ENCODE results near the gene PCCA.

The PCCA gene

GRCh38 chr13:100506600-100507422 is 417.9 kb downstream of the PCCA start:
- no peak for DNase-seq (ENCODE audit: low spot score)
- TF ChIP-seq, protein P1, sequence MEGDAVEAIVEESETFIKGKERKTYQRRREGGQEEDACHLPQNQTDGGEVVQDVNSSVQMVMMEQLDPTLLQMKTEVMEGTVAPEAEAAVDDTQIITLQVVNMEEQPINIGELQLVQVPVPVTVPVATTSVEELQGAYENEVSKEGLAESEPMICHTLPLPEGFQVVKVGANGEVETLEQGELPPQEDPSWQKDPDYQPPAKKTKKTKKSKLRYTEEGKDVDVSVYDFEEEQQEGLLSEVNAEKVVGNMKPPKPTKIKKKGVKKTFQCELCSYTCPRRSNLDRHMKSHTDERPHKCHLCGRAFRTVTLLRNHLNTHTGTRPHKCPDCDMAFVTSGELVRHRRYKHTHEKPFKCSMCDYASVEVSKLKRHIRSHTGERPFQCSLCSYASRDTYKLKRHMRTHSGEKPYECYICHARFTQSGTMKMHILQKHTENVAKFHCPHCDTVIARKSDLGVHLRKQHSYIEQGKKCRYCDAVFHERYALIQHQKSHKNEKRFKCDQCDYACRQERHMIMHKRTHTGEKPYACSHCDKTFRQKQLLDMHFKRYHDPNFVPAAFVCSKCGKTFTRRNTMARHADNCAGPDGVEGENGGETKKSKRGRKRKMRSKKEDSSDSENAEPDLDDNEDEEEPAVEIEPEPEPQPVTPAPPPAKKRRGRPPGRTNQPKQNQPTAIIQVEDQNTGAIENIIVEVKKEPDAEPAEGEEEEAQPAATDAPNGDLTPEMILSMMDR (IDR thresholded peaks at IDR 0.05; ENCODE audit: extremely low read depth, insufficient read depth, missing control alignments), result no peak
- in situ Hi-C loops (cut with MboI; ENCODE audit: low pct_unique_long_range_greater_than_20kb, low sequenced_read_pairs, unreplicated experiment), result loop anchor here (25.0 kb wide), 1 partner anchor 520 kb away; the partner anchor contains the start of gene ZIC2

GRCh38 chr13:100508455-100508854 is 419.6 kb downstream of the PCCA start:
- no peak for DNase-seq (ENCODE audit: low spot score)
- in situ Hi-C loops (cut with MboI; ENCODE audit: low pct_unique_long_range_greater_than_20kb, low sequenced_read_pairs, unreplicated experiment), result loop anchor here (25.0 kb wide), 1 partner anchor 521 kb away; the partner anchor contains the start of gene ZIC2
- TF ChIP-seq, protein P1 (IDR thresholded peaks at IDR 0.05; ENCODE audit: extremely low read depth, insufficient read depth, missing control alignments), result no peak

DNA sequence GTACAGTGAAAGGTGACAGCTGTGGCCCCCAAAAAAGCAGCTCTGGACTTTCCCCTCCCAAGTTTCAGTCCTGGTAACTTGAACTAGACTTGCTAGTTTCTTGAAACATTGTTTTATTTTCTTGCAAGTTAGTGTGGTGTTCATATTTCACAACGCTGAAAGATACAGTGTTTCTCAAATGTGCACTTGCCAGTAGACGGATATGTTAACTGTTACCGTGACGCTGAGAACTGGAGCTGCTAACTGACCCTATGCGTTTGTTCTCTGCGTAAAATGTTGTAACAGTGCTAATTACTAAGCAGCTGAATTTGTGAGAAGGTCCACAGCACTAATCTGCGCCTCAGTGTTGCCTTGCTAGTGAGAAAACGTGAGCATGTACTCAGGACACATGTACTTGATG is 420.1 kb downstream of the PCCA start:
- in situ Hi-C loops (cut with MboI; ENCODE audit: low pct_unique_long_range_greater_than_20kb, low sequenced_read_pairs, unreplicated experiment), result loop anchor here (25.0 kb wide), 1 partner anchor 522 kb away; the partner anchor contains the start of gene ZIC2
- DNase-seq (ENCODE audit: low spot score), result no peak
- TF ChIP-seq, protein P1 (IDR thresholded peaks at IDR 0.05; ENCODE audit: extremely low read depth, insufficient read depth, missing control alignments), result no peak

DNA sequence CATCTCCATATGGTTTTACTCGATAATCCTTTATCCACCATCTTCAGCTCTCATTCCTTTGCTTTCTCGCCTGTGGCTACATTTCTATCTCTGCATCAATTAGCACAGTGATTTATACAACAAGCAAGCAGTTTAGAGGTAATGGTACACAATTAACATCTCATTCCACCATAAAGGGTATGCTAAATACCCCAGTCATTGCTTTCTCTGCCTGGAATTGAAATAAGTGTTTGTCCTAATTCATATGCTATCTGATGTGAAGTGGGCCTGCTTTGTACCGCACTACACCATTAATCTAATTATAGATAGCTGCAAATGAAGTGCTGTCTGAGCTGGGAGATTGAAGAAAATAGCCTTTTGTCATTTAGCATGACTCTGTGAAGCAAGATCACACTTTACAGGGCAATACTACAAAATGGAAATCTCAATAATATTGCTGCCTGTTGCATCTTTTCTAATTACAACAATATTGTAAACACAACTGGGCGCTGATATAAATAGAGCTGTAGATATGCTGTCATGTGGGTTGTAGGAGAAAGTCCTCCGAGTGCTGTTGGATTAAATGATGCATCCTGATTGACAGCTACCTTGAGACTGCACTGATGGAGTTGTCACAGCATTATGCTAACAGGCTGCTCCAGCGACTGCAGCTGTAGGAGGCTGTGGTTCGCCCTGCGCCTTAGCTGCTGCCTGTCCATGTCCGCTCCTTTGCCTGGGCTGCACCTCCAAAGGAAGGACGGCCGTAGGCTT is 421.5 kb downstream of the PCCA start:
- in situ Hi-C loops (cut with MboI; ENCODE audit: low pct_unique_long_range_greater_than_20kb, low sequenced_read_pairs, unreplicated experiment), result loop anchor here (25.0 kb wide), 1 partner anchor 523 kb away; the partner anchor contains the start of gene ZIC2
- TF ChIP-seq, protein P1 (IDR thresholded peaks at IDR 0.05; ENCODE audit: extremely low read depth, insufficient read depth, missing control alignments), result no peak
- no peak for DNase-seq (ENCODE audit: low spot score)

DNA sequence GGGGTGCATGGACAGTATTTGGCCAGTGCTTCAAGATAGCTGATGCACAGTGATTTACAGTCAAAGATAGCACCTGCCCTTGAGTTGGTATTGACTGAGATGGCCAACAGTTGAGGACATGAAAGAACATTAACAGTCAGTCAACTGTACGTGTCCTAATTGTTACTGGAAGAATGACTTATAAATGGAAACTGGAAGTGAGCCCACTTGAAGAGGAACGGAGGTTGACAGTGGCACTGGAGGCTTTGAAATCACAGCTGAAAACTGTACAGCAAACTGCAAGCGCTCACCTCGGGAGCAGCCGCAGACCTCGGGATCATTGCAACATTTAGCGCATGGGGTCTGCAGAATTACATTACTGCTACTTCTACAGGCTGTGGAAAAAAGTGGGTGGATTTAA is 422.6 kb downstream of the PCCA start:
- TF ChIP-seq, protein P1 (IDR thresholded peaks at IDR 0.05; ENCODE audit: extremely low read depth, insufficient read depth, missing control alignments), result no peak
- no peak for DNase-seq (ENCODE audit: low spot score)
- in situ Hi-C loops (cut with MboI; ENCODE audit: low pct_unique_long_range_greater_than_20kb, low sequenced_read_pairs, unreplicated experiment), result loop anchor here (25.0 kb wide), 1 partner anchor 524 kb away; the partner anchor contains the start of gene ZIC2

- TF ChIP-seq, protein P1 (IDR thresholded peaks at IDR 0.05; ENCODE audit: extremely low read depth, insufficient read depth, missing control alignments), result no peak
- no peak for DNase-seq (ENCODE audit: low spot score)
- in situ Hi-C loops (cut with MboI; ENCODE audit: low pct_unique_long_range_greater_than_20kb, low sequenced_read_pairs, unreplicated experiment), result loop anchor here (25.0 kb wide), 1 partner anchor 525 kb away; the partner anchor contains the start of gene ZIC2
These were observed 423.5 kb downstream of the PCCA start for GRCh38 chr13:100512422-100512821.
